Measurements from ENCODE around the gene C22orf23. TPM values are rescaled to one million over a fixed set of nuclear protein-coding genes. Genes with fewer than 3 reads are reported as not detected.

The C22orf23 gene
- total and polyA plus RNA-seq, 2 of the 4 experiments (the other 2 are of a cell fraction), result 0.39 to 0.54 TPM

DNA sequence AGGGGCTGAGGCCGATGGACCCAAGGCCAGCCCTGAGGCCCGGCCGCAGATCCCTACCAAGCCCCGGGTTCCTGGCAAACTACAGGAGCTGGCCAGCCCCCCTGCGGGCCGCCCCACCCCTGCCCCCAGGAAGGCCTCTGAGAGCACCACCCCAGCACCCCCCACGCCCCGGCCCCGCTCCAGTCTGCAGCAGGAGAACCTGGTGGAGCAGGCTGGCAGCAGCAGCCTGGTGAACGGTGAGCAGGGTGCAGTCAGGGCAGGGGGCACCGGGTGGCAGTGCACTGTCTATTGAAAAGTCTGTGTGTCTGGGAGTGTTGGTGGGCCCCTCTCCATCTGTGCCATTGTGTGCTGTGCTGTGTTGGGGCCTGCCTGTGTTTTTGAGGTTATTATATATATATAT, 31.2 kb downstream of the C22orf23 start:
- no peak overlapping the region for H3K4me2 ChIP-seq (ENCODE audit: low read depth, low read length)
- peaks cover 9% of the 10 kb centered on the region for H4K20me1 ChIP-seq (ENCODE audit: insufficient read depth, low read length)
- H3K14ac ChIP-seq (replicated peaks; ENCODE audit: low read depth, low read length), result no peak overlapping the region
- WGBS, 2 experiments (ENCODE audit: extremely low coverage in 2 of 2, insufficient read length in 1 of 2), result no CpG with 5 or more reads among the region's 11 CpGs
- H3K23ac ChIP-seq (ENCODE audit: low read depth, low read length), result no peak overlapping the region
- H4K91ac ChIP-seq (ENCODE audit: insufficient read depth, low read depth, low read length), result no peak overlapping the region
- dilution Hi-C loops (cut with HindIII; ENCODE audit: low sequenced_read_pairs, unreplicated experiment) (no loop called here), in situ Hi-C loops (cut with MboI; ENCODE audit: low sequenced_read_pairs) (no loop called here), intact Hi-C loops (cut with micrococcal nuclease) (no loop called here)
- no peak overlapping the region for H2BK20ac ChIP-seq (ENCODE audit: low read depth, low read length)
- H3K27me3 ChIP-seq (ENCODE audit: control insufficient read depth, insufficient read depth, low read length), result no peaks in the 10 kb centered on the region
- H2BK120ac ChIP-seq (ENCODE audit: low read depth, low read length), result no peak overlapping the region
- no peak overlapping the region for H2AK9ac ChIP-seq (replicated peaks; ENCODE audit: low read depth, low read length, poor library complexity)
- BruUV-seq (replicated peaks), result no TSS peak
- DNase-seq (no peak), ATAC-seq (ENCODE audit: low read depth) (no peak)
- no peak overlapping the region for H3K56ac ChIP-seq (ENCODE audit: extremely low read depth, insufficient read depth, low read length)
- no peak overlapping the region for H3K27ac ChIP-seq (ENCODE audit: insufficient read depth, low read length)
- H2BK15ac ChIP-seq (ENCODE audit: low read depth, low read length), result no peak overlapping the region
- H4K8ac ChIP-seq (ENCODE audit: low read depth in 2 of 2, low read length in 2 of 2), result no peak overlapping the region
- no peaks in the 10 kb centered on the region for H3K9me3 ChIP-seq (ENCODE audit: control insufficient read depth, insufficient read depth, low read length)
- H3K36me3 ChIP-seq (ENCODE audit: control insufficient read depth, insufficient read depth, low read length), result peaks cover 61% of the 10 kb centered on the region
- H3K9ac ChIP-seq (ENCODE audit: low read depth, low read length), result no peak overlapping the region
- H3K9me1 ChIP-seq (ENCODE audit: insufficient read depth, low read length), result no peaks in the 10 kb centered on the region
- H4K5ac ChIP-seq (ENCODE audit: low read depth, low read length), result no peak overlapping the region
- no peak overlapping the region for H3K4ac ChIP-seq (ENCODE audit: low read depth, low read length)
- no peak overlapping the region for H2AFZ ChIP-seq (replicated peaks; ENCODE audit: low read length, poor library complexity)
- H3K4me1 ChIP-seq (ENCODE audit: control insufficient read depth, insufficient read depth, low read length), result no peaks in the 10 kb centered on the region
- no peak overlapping the region for H3K18ac ChIP-seq (ENCODE audit: low read depth, low read length)
- H3K79me1 ChIP-seq (ENCODE audit: low read depth in 1 of 2, low read length in 2 of 2), result peaks cover 0 to 17% of the 10 kb centered on the region in 2 experiments; a peak in 3 of 4 replicates
- ChIA-PET POLR2A (ENCODE audit: unreplicated experiment) (no interaction called here), CTCF (no interaction called here)
- no peak overlapping the region for H3K4me3 ChIP-seq (ENCODE audit: insufficient read depth, low read depth, low read length)
- H2AK5ac ChIP-seq (ENCODE audit: low read depth, low read length), result no peak overlapping the region
- TF ChIP-seq CEBPB (IDR thresholded peaks at IDR 0.05; ENCODE audit: low read depth, low read length) (no peak), RFX5 (IDR thresholded peaks at IDR 0.05; ENCODE audit: low read depth, low read length) (no peak), RAD21 (IDR thresholded peaks at IDR 0.05; ENCODE audit: low read length) (no peak), MAZ (IDR thresholded peaks at IDR 0.05; ENCODE audit: borderline replicate concordance, low read depth, low read length) (no peak), BHLHE40 (IDR thresholded peaks at IDR 0.05; ENCODE audit: low read depth, low read length) (no peak), POLR2A (IDR thresholded peaks at IDR 0.05; ENCODE audit: low read depth, low read length) (no peak), FOS (IDR thresholded peaks at IDR 0.05; ENCODE audit: low read depth, low read length) (no peak), MXI1 (IDR thresholded peaks at IDR 0.05; ENCODE audit: borderline replicate concordance, low read depth, low read length) (no peak)
- TF ChIP-seq, protein P1, sequence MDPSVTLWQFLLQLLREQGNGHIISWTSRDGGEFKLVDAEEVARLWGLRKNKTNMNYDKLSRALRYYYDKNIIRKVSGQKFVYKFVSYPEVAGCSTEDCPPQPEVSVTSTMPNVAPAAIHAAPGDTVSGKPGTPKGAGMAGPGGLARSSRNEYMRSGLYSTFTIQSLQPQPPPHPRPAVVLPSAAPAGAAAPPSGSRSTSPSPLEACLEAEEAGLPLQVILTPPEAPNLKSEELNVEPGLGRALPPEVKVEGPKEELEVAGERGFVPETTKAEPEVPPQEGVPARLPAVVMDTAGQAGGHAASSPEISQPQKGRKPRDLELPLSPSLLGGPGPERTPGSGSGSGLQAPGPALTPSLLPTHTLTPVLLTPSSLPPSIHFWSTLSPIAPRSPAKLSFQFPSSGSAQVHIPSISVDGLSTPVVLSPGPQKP (IDR thresholded peaks at IDR 0.05; ENCODE audit: borderline replicate concordance, low read depth, low read length), result no peak
- TF ChIP-seq, protein P2, sequence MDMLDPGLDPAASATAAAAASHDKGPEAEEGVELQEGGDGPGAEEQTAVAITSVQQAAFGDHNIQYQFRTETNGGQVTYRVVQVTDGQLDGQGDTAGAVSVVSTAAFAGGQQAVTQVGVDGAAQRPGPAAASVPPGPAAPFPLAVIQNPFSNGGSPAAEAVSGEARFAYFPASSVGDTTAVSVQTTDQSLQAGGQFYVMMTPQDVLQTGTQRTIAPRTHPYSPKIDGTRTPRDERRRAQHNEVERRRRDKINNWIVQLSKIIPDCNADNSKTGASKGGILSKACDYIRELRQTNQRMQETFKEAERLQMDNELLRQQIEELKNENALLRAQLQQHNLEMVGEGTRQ (IDR thresholded peaks at IDR 0.05; ENCODE audit: low read depth, low read length), result no peak
- TF ChIP-seq, protein P3, sequence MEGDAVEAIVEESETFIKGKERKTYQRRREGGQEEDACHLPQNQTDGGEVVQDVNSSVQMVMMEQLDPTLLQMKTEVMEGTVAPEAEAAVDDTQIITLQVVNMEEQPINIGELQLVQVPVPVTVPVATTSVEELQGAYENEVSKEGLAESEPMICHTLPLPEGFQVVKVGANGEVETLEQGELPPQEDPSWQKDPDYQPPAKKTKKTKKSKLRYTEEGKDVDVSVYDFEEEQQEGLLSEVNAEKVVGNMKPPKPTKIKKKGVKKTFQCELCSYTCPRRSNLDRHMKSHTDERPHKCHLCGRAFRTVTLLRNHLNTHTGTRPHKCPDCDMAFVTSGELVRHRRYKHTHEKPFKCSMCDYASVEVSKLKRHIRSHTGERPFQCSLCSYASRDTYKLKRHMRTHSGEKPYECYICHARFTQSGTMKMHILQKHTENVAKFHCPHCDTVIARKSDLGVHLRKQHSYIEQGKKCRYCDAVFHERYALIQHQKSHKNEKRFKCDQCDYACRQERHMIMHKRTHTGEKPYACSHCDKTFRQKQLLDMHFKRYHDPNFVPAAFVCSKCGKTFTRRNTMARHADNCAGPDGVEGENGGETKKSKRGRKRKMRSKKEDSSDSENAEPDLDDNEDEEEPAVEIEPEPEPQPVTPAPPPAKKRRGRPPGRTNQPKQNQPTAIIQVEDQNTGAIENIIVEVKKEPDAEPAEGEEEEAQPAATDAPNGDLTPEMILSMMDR (conservative IDR thresholded peaks at IDR 0.05; ENCODE audit: low read depth, low read length), result no peak
- no peak overlapping the region for H2BK5ac ChIP-seq (ENCODE audit: low read depth, low read length, poor library complexity, severe bottlenecking)
